CD4-positive, CD25-positive, alpha-beta regulatory T cell (primary cell): ENCODE measurements around the gene SRRT. TPM values are rescaled to one million over a fixed set of nuclear protein-coding genes. Genes with fewer than 3 reads are reported as not detected.
"Not testable (repeated sequence)": the region's sequence is repeated elsewhere in the genome, so short reads cannot be mapped to it uniquely, and the experiment has no call there.

Source experiments
- ATAC-seq, 2 donors: fragments of 150-1000 bp; cut with Tn5 transposase; one replicate each; pipeline ENCODE4 v1.10.0; 2021; ENCODE audit warnings: low read depth in 2 of 2, moderate number of reproducible peaks in 2 of 2, moderate library complexity in 1 of 2
- DNase-seq, 3 donors: peaks; one replicate each; pipeline versions ENCODE4 v3.0.0 to v3.0.0-alpha.2; 2012 to 2022; ENCODE audit warnings: mixed read lengths in 1 of 3
- H3K27ac ChIP-seq: one replicate; pipeline ENCODE4 v1.7.0; 2013; ENCODE audit warnings: mild to moderate bottlenecking, low read length; ENCODE audit not compliant: insufficient read depth, poor library complexity, severe bottlenecking
- H3K27me3 ChIP-seq: one replicate; pipeline ENCODE4 v1.7.0; 2013; ENCODE audit warnings: low read length; ENCODE audit not compliant: control insufficient read depth, insufficient read depth
- H3K36me3 ChIP-seq: one replicate; pipeline ENCODE4 v1.7.0; 2013; ENCODE audit warnings: mild to moderate bottlenecking, low read length, moderate library complexity; ENCODE audit not compliant: control insufficient read depth, insufficient read depth
- H3K4me1 ChIP-seq: 2 replicates; pipeline ENCODE4 v1.7.0; 2013; ENCODE audit warnings: mild to moderate bottlenecking, low read length; ENCODE audit not compliant: insufficient read depth, control insufficient read depth, poor library complexity, severe bottlenecking
- H3K4me3 ChIP-seq: one replicate; pipeline ENCODE4 v1.7.0; 2013; ENCODE audit warnings: low read depth, mild to moderate bottlenecking, low read length, moderate library complexity
- H3K9me3 ChIP-seq, 2 experiments: 1 replicate in 1 of 2; 2 replicates in 1 of 2; pipeline ENCODE4 v1.7.0; 2013; ENCODE audit warnings: low read length in 2 of 2, mild to moderate bottlenecking in 1 of 2, moderate library complexity in 1 of 2; ENCODE audit not compliant: control insufficient read depth in 2 of 2
- H3K27ac Mint-ChIP-seq, 3 donors: one replicate each; pipeline ENCODE4 v1.8.0; 2020 to 2022; ENCODE audit warnings: mild to moderate bottlenecking in 3 of 3, mixed read lengths in 3 of 3, moderate library complexity in 2 of 3
- H3K27me3 Mint-ChIP-seq: one replicate; pipeline ENCODE4 v1.8.0; 2022; ENCODE audit warnings: mild to moderate bottlenecking, mixed read lengths
- H3K36me3 Mint-ChIP-seq: one replicate; pipeline ENCODE4 v1.8.0; 2020; ENCODE audit warnings: mixed read lengths
- H3K4me1 Mint-ChIP-seq, 4 donors: one replicate each; pipeline ENCODE4 v1.8.0; 2020 to 2022; ENCODE audit warnings: mixed read lengths in 4 of 4, mild to moderate bottlenecking in 1 of 4
- H3K4me3 Mint-ChIP-seq, 4 donors: one replicate each; pipeline ENCODE4 v1.8.0; 2020 to 2022; ENCODE audit warnings: mild to moderate bottlenecking in 4 of 4, mixed read lengths in 4 of 4, moderate library complexity in 3 of 4
- H3K9me3 Mint-ChIP-seq, 7 donors: one replicate each; pipeline ENCODE4 v1.8.0; 2020 to 2022; ENCODE audit warnings: mixed read lengths in 7 of 7, mild to moderate bottlenecking in 3 of 7, moderate library complexity in 2 of 7
- polyA plus RNA-seq, 4 donors: library from polyadenylated mRNA; unstranded; fragments of 300-500 nt; fragmentation: Illumina TruSeq; gene quantifications; one replicate each; pipeline ENCODE4 v1.2.3, GENCODE V29; 2021
- total RNA-seq: library from RNA; stranded (reverse); gene quantifications from one replicate; pipeline ENCODE4 v1.2.3, GENCODE V29; 2022

The SRRT gene
- total and polyA plus RNA-seq, 5 donors from 2014 or later, result 31.9 to 234 (median 38.5) TPM

DNA sequence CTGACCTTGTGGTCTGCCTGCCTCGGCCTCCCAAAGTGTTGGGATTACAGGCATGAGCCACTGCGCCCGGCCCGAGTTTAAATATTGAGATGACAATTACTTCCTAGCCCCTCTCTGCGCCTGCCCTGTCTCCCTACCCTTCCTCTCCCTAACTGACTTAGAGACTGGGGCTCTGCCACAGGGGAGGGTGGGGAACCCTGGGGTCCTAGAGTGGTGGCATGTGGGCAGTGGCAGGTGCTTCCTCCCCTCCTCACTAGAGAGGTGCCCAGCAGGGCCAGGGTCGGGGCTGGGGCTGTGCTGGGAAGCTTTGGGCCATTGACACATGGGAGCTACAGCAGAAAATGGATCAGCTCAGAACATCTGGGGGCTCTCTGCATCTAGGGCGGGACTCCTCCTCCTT, 27.7 kb downstream of the SRRT start:
- ATAC-seq, result no peak

GRCh38 chr7:100908512-100908911, 33.6 kb downstream of the SRRT start:
- Mint-ChIP-seq H3K36me3 (no peaks in the 10 kb centered on the region), H3K9me3 (no peaks in the 10 kb centered on the region), H3K4me1 (peaks cover 0 to 5% (median 0%) of the 10 kb centered on the region in 4 donors), H3K27ac (no peak overlapping the region), H3K4me3 (no peak overlapping the region), H3K27me3 (peaks cover 18% of the 10 kb centered on the region)
- Histone ChIP-seq H3K27me3 (no peaks in the 10 kb centered on the region), H3K9me3 (no peaks in the 10 kb centered on the region), H3K27ac (no peak overlapping the region), H3K36me3 (no peaks in the 10 kb centered on the region), H3K4me1 (no peaks in the 10 kb centered on the region), H3K4me3 (no peak overlapping the region)
- ATAC-seq, result no peak
- no peak for DNase-seq

More for the DNA sequence above, 27.7 kb downstream of the SRRT start:
- no peak overlapping the region for H3K4me3 Mint-ChIP-seq
- H3K36me3 Mint-ChIP-seq, result peaks cover 4% of the 10 kb centered on the region
- H3K27me3 Mint-ChIP-seq, result peaks cover 32% of the 10 kb centered on the region
- Histone ChIP-seq H3K27ac (no peak overlapping the region), H3K36me3 (no peaks in the 10 kb centered on the region), H3K4me3 (no peak overlapping the region), H3K4me1 (no peaks in the 10 kb centered on the region), H3K27me3 (peaks cover 5% of the 10 kb centered on the region), H3K9me3 (no peaks in the 10 kb centered on the region)
- H3K4me1 Mint-ChIP-seq, result peaks cover 0 to 2% (median 0%) of the 10 kb centered on the region in 4 donors
- no peak overlapping the region for H3K27ac Mint-ChIP-seq
- peaks cover 0 to 5% (median 0%) of the 10 kb centered on the region in 7 donors for H3K9me3 Mint-ChIP-seq
- no peak for DNase-seq

GRCh38 chr7:100910443-100910842, 35.5 kb downstream of the SRRT start:
- H3K4me1 ChIP-seq, H3K9me3 ChIP-seq, H3K9me3 Mint-ChIP-seq, H3K27me3 ChIP-seq, DNase-seq, H3K4me3 Mint-ChIP-seq, H3K27ac Mint-ChIP-seq, ATAC-seq, H3K4me1 Mint-ChIP-seq, H3K36me3 Mint-ChIP-seq, H3K36me3 ChIP-seq, H3K4me3 ChIP-seq, H3K27ac ChIP-seq: not testable (repeated sequence)
- H3K27me3 Mint-ChIP-seq, result peaks cover 20% of the 10 kb centered on the region

DNA sequence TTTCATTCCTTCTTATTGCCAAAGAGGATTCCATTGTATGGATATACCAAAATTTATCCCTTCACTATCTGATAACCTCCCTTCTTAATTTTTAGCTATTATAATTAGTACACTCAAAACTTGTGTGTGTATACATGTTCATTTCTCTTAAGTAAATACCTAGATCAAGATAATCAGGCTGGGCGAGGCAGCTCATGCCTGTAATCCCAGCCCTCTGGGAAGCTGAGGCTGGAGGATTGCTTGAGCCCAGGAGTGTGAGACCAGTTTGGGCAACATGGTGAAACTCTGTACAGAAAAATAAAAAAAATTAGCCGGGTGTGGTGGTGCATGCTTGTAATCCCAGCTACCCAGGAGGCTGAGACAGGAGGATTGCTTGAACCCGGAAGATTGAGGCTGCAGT, 36.6 kb downstream of the SRRT start:
- Mint-ChIP-seq H3K4me1 (peaks cover 0 to 5% (median 0%) of the 10 kb centered on the region in 4 donors), H3K27ac (no peak overlapping the region)
- no peaks in the 10 kb centered on the region for H3K4me1 ChIP-seq

DNA sequence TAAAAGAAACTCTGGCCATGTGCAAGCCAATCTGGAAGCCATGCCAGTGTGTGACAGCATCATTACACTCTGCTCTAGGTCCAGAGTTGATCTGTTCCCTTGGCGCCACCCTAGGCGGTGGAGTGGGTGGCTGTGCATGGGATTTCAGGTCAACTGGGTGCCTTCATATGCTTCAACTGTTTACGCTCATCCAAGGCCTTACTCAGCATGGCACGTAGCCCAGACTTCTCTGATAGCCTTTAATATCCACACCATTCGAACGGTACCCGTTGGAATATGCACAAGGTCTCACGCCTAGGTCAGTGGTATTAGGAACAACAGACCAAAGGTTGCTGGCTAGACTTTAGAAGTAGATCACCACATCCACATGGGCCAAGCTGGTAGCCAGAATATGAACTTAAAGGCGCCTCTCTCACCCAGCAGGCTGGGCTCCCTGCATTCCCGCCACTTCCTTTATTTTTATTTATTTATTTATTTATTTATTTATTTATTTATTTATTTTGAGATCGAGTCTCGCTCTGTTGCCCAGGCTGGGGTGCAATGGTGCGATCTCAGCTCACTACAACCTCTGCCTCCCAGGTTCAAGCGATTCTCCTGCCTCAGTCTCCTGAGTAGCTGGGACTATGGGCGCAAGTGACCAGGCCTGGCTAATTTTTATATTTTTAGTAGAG, 39.4 kb downstream of the SRRT start:
- Histone ChIP-seq H3K27ac (no peak overlapping the region), H3K9me3 (no peaks in the 10 kb centered on the region), H3K4me1 (no peaks in the 10 kb centered on the region), H3K36me3 (no peaks in the 10 kb centered on the region), H3K27me3 (no peaks in the 10 kb centered on the region), H3K4me3 (no peak overlapping the region)
- H3K4me1 Mint-ChIP-seq, result peaks cover 0 to 5% (median 0%) of the 10 kb centered on the region in 4 donors
- H3K9me3 Mint-ChIP-seq, result peaks cover 0 to 2% (median 0%) of the 10 kb centered on the region in 7 donors
- H3K27ac Mint-ChIP-seq, result peak overlapping the region in 1 of 3 donors; percentile 74
- no peak overlapping the region for H3K4me3 Mint-ChIP-seq
- DNase-seq (no peak), ATAC-seq (no peak)
- H3K27me3 Mint-ChIP-seq, result peaks cover 28% of the 10 kb centered on the region
- H3K36me3 Mint-ChIP-seq, result no peaks in the 10 kb centered on the region

More for the DNA sequence above, 36.6 kb downstream of the SRRT start:
- H3K36me3 Mint-ChIP-seq, result no peaks in the 10 kb centered on the region
- ATAC-seq (no peak), DNase-seq (no peak)
- no peaks in the 10 kb centered on the region for H3K36me3 ChIP-seq
- peaks cover 0 to 2% (median 0%) of the 10 kb centered on the region in 7 donors for H3K9me3 Mint-ChIP-seq
- H3K9me3 ChIP-seq, result no peaks in the 10 kb centered on the region
- no peaks in the 10 kb centered on the region for H3K27me3 ChIP-seq
- peaks cover 28% of the 10 kb centered on the region for H3K27me3 Mint-ChIP-seq
- H3K4me3 ChIP-seq, result no peak overlapping the region
- no peak overlapping the region for H3K27ac ChIP-seq
- H3K4me3 Mint-ChIP-seq, result no peak overlapping the region

DNA sequence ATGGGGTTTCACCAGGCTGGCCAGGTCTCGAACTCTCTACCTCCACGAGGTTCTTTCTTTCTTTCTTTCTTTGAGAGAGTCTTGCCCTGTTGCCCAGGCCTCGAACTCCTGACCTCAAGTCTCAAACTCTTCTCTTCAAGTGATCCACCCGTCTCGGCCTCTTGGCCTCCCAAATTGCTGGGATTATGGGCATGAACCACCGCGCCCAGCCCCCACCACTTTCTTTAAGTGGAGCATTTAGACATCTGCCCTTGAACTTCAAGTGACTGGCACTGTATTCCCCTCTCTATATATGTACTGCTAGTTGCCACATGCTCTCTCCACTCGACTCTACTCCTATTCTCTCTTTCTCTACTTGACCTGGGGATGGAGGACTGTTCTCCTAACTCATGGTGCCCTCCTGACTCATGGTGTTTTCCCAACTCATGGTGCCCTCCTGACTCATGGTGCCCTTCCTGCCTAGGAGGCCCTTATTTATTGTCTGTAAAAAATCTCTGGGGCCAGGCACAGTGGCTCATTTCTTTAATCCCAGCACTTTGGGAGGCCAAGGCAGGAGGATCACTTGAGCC, 40.1 kb downstream of the SRRT start:
- Histone ChIP-seq H3K27me3 (no peaks in the 10 kb centered on the region), H3K9me3 (no peaks in the 10 kb centered on the region), H3K27ac (no peak overlapping the region), H3K36me3 (no peaks in the 10 kb centered on the region), H3K4me3 (no peak overlapping the region), H3K4me1 (no peaks in the 10 kb centered on the region)
- Mint-ChIP-seq H3K4me1 (peaks cover 0 to 5% (median 0%) of the 10 kb centered on the region in 4 donors), H3K36me3 (no peaks in the 10 kb centered on the region), H3K27me3 (peaks cover 31% of the 10 kb centered on the region), H3K4me3 (no peak overlapping the region), H3K9me3 (peaks cover 0 to 2% (median 0%) of the 10 kb centered on the region in 7 donors), H3K27ac (no peak overlapping the region)
- DNase-seq (no peak), ATAC-seq (no peak)

DNA sequence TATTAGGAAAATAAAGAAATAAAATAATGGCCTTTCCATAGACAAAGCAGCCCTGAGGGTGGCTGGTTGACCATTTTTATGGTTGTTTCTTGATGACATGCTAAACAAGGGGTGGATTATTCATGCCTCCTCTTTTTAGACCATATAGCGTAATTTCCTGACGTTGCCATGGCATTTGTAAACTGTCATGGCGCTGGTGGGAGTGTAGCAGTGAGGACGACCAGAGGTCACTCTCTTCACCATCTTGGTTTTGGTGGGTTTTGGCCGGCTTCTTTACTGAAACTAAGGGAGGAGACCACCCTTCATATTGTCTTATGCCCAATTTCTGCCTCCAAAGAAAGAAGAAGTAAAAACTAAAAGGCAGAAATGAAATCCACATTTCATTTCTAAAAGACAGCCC, 44.4 kb downstream of the SRRT start:
- not testable (repeated sequence) for DNase-seq, H3K9me3 ChIP-seq, H3K4me3 ChIP-seq, H3K4me1 ChIP-seq, H3K36me3 ChIP-seq, H3K27ac ChIP-seq, H3K27me3 ChIP-seq, H3K36me3 Mint-ChIP-seq, H3K4me1 Mint-ChIP-seq, H3K27ac Mint-ChIP-seq, ATAC-seq, H3K9me3 Mint-ChIP-seq, H3K4me3 Mint-ChIP-seq
- peaks cover 25% of the 10 kb centered on the region for H3K27me3 Mint-ChIP-seq
